Loucy (cell line): Measurements from ENCODE around the gene PRR4.

Source experiments
- H2AFZ ChIP-seq: fragments of 200-600 bp; sonication (generic); 2 replicates; pipeline ENCODE4 v1.6.0; 2016; ENCODE audit warnings: antibody characterized with exemption, mild to moderate bottlenecking, low read length, moderate library complexity
- H3F3A ChIP-seq: fragments of 200-600 bp; 2 replicates; pipeline ENCODE4 v1.6.0; 2016; ENCODE audit warnings: antibody characterized with exemption, low read depth, mild to moderate bottlenecking
- H3K27me3 ChIP-seq: fragments of 200-600 bp; sonication (generic); 2 replicates; pipeline ENCODE4 v1.6.1; 2014; ENCODE audit warnings: low read length, mild to moderate bottlenecking; ENCODE audit not compliant: insufficient read depth, poor library complexity, severe bottlenecking
- H3K36me3 ChIP-seq: fragments of 200-600 bp; sonication (generic); 2 replicates; pipeline ENCODE4 v1.6.1; 2016; ENCODE audit warnings: low read length; ENCODE audit not compliant: insufficient read depth
- H3K4me1 ChIP-seq: fragments of 200-600 bp; sonication (generic); 2 replicates; pipeline ENCODE4 v1.5.1; 2014; ENCODE audit warnings: low read length, mild to moderate bottlenecking; ENCODE audit not compliant: insufficient read depth, poor library complexity, severe bottlenecking
- H3K4me2 ChIP-seq: fragments of 200-600 bp; sonication (generic); 2 replicates; pipeline ENCODE4 v1.6.0; 2014; ENCODE audit warnings: antibody characterized with exemption, low read length, low read depth, mild to moderate bottlenecking; ENCODE audit not compliant: poor library complexity, severe bottlenecking
- H3K4me3 ChIP-seq: fragments of 200-600 bp; sonication (generic); 2 replicates; pipeline ENCODE4 v1.5.1; 2014; ENCODE audit warnings: low read length, mild to moderate bottlenecking, mixed read lengths; ENCODE audit not compliant: poor library complexity, severe bottlenecking
- H3K79me2 ChIP-seq: fragments of 200-600 bp; sonication (generic); 2 replicates; pipeline ENCODE4 v1.6.1; 2014; ENCODE audit warnings: low read length; ENCODE audit not compliant: insufficient read depth
- H3K9ac ChIP-seq: fragments of 200-600 bp; sonication (generic); 2 replicates; pipeline ENCODE4 v1.6.0; 2014; ENCODE audit warnings: mild to moderate bottlenecking, low read depth, low read length, moderate library complexity; ENCODE audit not compliant: poor library complexity, severe bottlenecking
- H3K9me2 ChIP-seq: fragments of 200-600 bp; sonication (generic); replicated peaks from 2 replicates; pipeline ENCODE4 v1.6.1; 2016; ENCODE audit warnings: low read depth, low read length, mixed read lengths
- H3K9me3 ChIP-seq: fragments of 200-600 bp; sonication (generic); 2 replicates; pipeline ENCODE4 v1.6.1; 2014; ENCODE audit warnings: mild to moderate bottlenecking, antibody characterized with exemption, low read length, low read depth; ENCODE audit not compliant: insufficient read depth
- H4K20me1 ChIP-seq: fragments of 200-600 bp; sonication (generic); 2 replicates; pipeline ENCODE4 v1.6.0; 2014; ENCODE audit warnings: antibody characterized with exemption, low read length, mild to moderate bottlenecking; ENCODE audit not compliant: insufficient read depth, poor library complexity, severe bottlenecking
- EZH2phosphoT487 ChIP-seq: fragments of 200-600 bp; IDR thresholded peaks from 2 replicates; pipeline ENCODE4 v1.6.1; 2018; ENCODE audit warnings: antibody characterized with exemption, mild to moderate bottlenecking, moderate library complexity, borderline replicate concordance
- TF ChIP-seq, protein P1 (sequence below): fragments of 200-600 bp; sonication (generic); conservative IDR thresholded peaks from 2 replicates; pipeline ENCODE4 v1.5.1; 2014; ENCODE audit warnings: mild to moderate bottlenecking, antibody characterized with exemption, low read length

The PRR4 gene

DNA sequence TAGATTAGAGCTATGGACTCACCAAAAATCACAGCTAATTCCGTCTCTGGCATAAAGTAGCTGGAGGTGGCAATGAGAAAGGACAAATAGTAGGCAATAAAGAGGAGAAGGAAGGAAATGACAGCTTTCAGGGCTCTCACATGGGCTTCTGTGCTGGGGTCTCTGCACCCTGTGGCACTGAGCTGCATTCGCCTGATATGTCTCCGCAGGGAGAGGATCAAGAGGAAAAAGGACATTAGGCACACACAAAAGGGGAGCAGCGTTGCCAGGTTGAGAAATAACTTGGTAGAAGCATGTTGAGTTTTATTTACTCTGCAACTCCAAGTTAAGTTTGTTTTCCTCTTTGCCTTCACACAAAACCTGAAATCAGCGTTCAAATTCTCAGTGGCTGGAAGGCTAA is 47.5 kb downstream of the PRR4 start:
- Histone ChIP-seq H3K4me2 (no peak overlapping the region), H3K79me2 (no peaks in the 10 kb centered on the region), H3K4me1 (no peaks in the 10 kb centered on the region), H4K20me1 (no peaks in the 10 kb centered on the region), H3K4me3 (no peak overlapping the region), H3F3A (no peaks in the 10 kb centered on the region), H3K9me2 (no peaks in the 10 kb centered on the region), H3K9ac (no peak overlapping the region), H3K9me3 (no peaks in the 10 kb centered on the region), H3K36me3 (no peaks in the 10 kb centered on the region), H2AFZ (no peak overlapping the region), H3K27me3 (no peaks in the 10 kb centered on the region)
- TF ChIP-seq EZH2phosphoT487, result no peak
- TF ChIP-seq, protein P1, sequence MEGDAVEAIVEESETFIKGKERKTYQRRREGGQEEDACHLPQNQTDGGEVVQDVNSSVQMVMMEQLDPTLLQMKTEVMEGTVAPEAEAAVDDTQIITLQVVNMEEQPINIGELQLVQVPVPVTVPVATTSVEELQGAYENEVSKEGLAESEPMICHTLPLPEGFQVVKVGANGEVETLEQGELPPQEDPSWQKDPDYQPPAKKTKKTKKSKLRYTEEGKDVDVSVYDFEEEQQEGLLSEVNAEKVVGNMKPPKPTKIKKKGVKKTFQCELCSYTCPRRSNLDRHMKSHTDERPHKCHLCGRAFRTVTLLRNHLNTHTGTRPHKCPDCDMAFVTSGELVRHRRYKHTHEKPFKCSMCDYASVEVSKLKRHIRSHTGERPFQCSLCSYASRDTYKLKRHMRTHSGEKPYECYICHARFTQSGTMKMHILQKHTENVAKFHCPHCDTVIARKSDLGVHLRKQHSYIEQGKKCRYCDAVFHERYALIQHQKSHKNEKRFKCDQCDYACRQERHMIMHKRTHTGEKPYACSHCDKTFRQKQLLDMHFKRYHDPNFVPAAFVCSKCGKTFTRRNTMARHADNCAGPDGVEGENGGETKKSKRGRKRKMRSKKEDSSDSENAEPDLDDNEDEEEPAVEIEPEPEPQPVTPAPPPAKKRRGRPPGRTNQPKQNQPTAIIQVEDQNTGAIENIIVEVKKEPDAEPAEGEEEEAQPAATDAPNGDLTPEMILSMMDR, result no peak
